Dedifferentiated amniotic fluid mesenchymal stem cell (primary cell): ENCODE results near the gene CCL16.
"Not testable (repeated sequence)": the region's sequence is repeated elsewhere in the genome, so short reads cannot be mapped to it uniquely, and the experiment has no call there.

Experiments
- DNase-seq: peaks from one replicate; pipeline ENCODE4 v3.0.0-alpha.2; 2016; ENCODE audit errors: extremely low spot score

Gene CCL16

GRCh38 chr17:35938492-35938891 is 42.8 kb downstream of the CCL16 start:
- not testable (repeated sequence) for DNase-seq

GRCh38 chr17:35936063-35936462 is 45.2 kb downstream of the CCL16 start:
- DNase-seq, result no peak

- DNase-seq, result no peak
These were observed 46.5 kb downstream of the CCL16 start for GRCh38 chr17:35934760-35935159.

GRCh38 chr17:35932586-35932985 is 48.7 kb downstream of the CCL16 start:
- DNase-seq, result no peak

- no peak for DNase-seq
These were observed 49.4 kb downstream of the CCL16 start for GRCh38 chr17:35931794-35932425.

- no peak for DNase-seq
These were observed 50.9 kb downstream of the CCL16 start, which contains the start of gene RDM1 for GRCh38 chr17:35930211-35931065. Gene RDM1, minus strand, starts transcription at chr17:35930773. Its CDS starts 46 bp downstream, at chr17:35930727.

- no peak for DNase-seq
These were observed 53.6 kb downstream of the CCL16 start for GRCh38 chr17:35927714-35928113.
